ENCODE data around the gene RSBN1. TPM values are rescaled to one million over a fixed set of nuclear protein-coding genes. Genes with fewer than 3 reads are reported as not detected.
A peak's percentile ranks its signal among the peaks of the same experiment; 100 is the strongest.

The RSBN1 gene
- total RNA-seq, 4 donors from 2014 or later, result 18.2 to 25.6 (median 23.3) TPM

DNA sequence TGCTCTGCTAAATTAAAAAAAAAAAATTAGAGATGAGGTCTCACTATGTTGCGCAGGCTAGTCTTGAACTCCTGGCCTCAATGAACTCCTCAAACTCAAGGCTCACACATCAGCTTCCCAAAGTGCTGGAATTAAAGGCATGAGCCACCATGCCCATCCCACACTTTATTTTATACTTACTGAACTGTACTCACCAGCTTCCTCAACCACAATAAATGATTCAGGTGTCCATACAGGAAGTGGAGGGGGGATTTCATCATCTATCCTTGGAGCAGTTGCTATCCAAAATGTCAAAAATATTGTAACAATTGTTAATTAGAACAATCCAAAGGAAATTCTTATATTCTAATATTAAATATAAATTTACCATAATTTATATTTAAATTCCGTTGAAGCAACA, 22.4 kb upstream of the RSBN1 start:
- H3K4me1 ChIP-seq, result no peaks in the 10 kb centered on the region
- H3K9me3 ChIP-seq, result no peaks in the 10 kb centered on the region
- no peak overlapping the region for H3K27ac ChIP-seq
- no peak for DNase-seq
- no peak overlapping the region for H3K4me3 ChIP-seq
- H3K36me3 ChIP-seq, result peaks cover 0 to 32% (median 3%) of the 10 kb centered on the region in 3 donors
- no peak for TF ChIP-seq POLR2A (IDR thresholded peaks at IDR 0.05)
- TF ChIP-seq, protein P1, sequence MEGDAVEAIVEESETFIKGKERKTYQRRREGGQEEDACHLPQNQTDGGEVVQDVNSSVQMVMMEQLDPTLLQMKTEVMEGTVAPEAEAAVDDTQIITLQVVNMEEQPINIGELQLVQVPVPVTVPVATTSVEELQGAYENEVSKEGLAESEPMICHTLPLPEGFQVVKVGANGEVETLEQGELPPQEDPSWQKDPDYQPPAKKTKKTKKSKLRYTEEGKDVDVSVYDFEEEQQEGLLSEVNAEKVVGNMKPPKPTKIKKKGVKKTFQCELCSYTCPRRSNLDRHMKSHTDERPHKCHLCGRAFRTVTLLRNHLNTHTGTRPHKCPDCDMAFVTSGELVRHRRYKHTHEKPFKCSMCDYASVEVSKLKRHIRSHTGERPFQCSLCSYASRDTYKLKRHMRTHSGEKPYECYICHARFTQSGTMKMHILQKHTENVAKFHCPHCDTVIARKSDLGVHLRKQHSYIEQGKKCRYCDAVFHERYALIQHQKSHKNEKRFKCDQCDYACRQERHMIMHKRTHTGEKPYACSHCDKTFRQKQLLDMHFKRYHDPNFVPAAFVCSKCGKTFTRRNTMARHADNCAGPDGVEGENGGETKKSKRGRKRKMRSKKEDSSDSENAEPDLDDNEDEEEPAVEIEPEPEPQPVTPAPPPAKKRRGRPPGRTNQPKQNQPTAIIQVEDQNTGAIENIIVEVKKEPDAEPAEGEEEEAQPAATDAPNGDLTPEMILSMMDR (IDR thresholded peaks at IDR 0.05), result no peak
- H3K27me3 ChIP-seq, result no peaks in the 10 kb centered on the region

DNA sequence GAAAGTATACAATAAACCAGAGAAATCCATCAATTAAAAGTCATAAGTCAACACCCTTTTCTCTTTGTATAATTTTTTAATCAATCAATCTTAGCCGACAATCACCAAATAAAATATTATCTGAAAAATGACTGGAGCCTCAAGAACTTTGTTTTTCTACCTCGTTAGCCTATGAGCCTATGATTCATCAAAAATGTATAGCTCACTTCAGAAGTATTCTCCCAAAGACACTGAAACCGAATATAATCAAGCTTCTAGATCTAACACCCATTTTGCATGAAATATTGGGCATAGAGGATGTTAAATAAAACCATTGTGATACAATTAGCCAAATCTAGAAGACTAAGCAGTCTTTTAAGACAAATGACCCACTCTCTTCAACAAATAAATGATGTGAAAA, 17.8 kb upstream of the RSBN1 start:
- TF ChIP-seq POLR2A (IDR thresholded peaks at IDR 0.05), result no peak
- TF ChIP-seq, protein P1 (IDR thresholded peaks at IDR 0.05), result no peak
- H3K27ac ChIP-seq, result no peak overlapping the region

DNA sequence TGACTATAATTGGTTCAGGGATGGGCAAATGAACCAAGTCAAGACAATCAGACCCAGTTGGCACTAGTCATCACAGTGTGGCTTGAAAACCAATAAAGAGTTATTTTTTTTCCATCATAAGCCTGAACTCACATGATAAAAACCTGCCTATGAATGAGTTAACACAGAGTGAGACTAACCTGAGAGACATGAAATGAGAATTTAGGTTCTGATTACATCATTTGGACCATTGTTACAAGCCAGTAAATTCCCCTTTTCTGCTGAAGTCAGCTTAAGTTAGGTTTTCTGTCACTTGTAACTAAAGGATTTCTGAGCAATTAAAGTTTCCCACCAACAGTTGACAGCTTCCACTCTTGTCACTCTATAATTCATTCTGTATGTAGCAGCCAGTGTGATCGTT, 9.6 kb upstream of the RSBN1 start:
- H3K4me1 ChIP-seq, result no peaks in the 10 kb centered on the region
- H3K27me3 ChIP-seq, result no peaks in the 10 kb centered on the region

More for the DNA sequence above, 17.8 kb upstream of the RSBN1 start:
- H3K9me3 ChIP-seq, result no peaks in the 10 kb centered on the region
- no peak overlapping the region for H3K4me3 ChIP-seq
- DNase-seq, result no peak
- H3K4me1 ChIP-seq, result no peaks in the 10 kb centered on the region
- peaks cover 0 to 34% (median 3%) of the 10 kb centered on the region in 3 donors for H3K36me3 ChIP-seq
- H3K27me3 ChIP-seq, result no peaks in the 10 kb centered on the region

DNA sequence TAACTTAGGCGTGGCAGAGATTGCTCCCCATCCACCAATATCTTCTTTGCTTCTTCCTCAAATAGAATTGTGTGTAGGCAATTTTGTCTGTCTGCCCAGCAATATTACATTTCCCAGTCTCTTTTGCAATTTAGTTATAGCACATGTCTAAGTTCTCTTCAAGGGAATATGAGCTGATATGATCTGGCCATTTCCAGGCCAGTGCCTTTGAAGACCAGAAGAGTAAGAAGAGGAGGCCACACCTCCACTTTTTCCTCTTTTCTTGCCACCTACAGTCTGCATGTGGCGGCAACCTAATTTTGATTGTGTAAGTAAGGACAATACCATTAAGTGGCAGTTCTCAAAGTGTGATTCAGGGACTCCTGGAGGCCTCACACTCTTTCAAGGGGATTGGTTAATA, 6.3 kb upstream of the RSBN1 start:
- Histone ChIP-seq H3K4me1 (no peaks in the 10 kb centered on the region), H3K9me3 (no peaks in the 10 kb centered on the region), H3K4me3 (no peak overlapping the region), H3K36me3 (peaks cover 0 to 7% (median 0%) of the 10 kb centered on the region in 3 donors), H3K27me3 (no peaks in the 10 kb centered on the region), H3K27ac (no peak overlapping the region)
- no peak for TF ChIP-seq POLR2A (IDR thresholded peaks at IDR 0.05)
- TF ChIP-seq, protein P1 (IDR thresholded peaks at IDR 0.05), result no peak
- DNase-seq, result no peak

More for the DNA sequence above, 9.6 kb upstream of the RSBN1 start:
- TF ChIP-seq, protein P1 (IDR thresholded peaks at IDR 0.05), result no peak
- TF ChIP-seq POLR2A (IDR thresholded peaks at IDR 0.05), result no peak
- Histone ChIP-seq H3K36me3 (peaks cover 0 to 4% (median 0%) of the 10 kb centered on the region in 3 donors), H3K4me3 (no peak overlapping the region), H3K9me3 (no peaks in the 10 kb centered on the region), H3K27ac (no peak overlapping the region)
- DNase-seq, result no peak

DNA sequence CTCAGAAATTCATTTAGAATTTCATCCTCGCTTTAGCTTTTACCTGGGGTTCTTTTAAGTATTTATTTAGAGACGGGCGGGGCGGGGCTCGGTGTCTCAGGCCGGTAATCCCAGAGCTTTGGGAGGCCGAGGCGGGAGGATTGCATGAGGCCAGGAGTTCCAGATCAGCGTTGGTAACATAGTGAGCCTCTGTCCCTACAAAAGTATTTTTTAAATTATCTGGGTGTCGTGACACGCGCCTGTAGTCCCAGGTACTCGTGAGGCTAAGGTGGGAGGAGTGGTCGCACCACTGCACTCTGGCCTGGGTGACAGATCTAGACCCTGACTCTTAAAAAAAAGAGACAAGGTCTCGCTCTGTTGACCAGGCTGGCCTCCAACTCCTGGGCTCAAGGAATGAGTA, 942 bp upstream of the RSBN1 start:
- Histone ChIP-seq H3K27me3 (no peaks in the 10 kb centered on the region), H3K27ac (peak overlapping the region in 2 of 4 donors; percentile 93 to 96), H3K4me1 (peaks cover 0 to 2% (median 0%) of the 10 kb centered on the region in 4 donors), H3K4me3 (no peak overlapping the region), H3K9me3 (no peaks in the 10 kb centered on the region), H3K36me3 (peaks cover 0 to 3% (median 0%) of the 10 kb centered on the region in 3 donors)
- TF ChIP-seq, protein P1 (IDR thresholded peaks at IDR 0.05), result no peak
- no peak for TF ChIP-seq POLR2A (IDR thresholded peaks at IDR 0.05)
- no peak for DNase-seq
